HEK293 (cell line): ENCODE measurements around the gene GALNT16.

Experiments used
- CTCF ChIA-PET: fragments of 350-600 bp; formaldehyde crosslinking; extraction: SDS; loops from one replicate; lab custom pipeline; 2021; ENCODE audit warnings: antibody characterized with exemption; lab: Yijun Ruan, JAX
- POLR2A ChIA-PET: fragments of 300-600 bp; formaldehyde crosslinking; extraction: SDS; loops from one replicate; lab custom pipeline; 2020; ENCODE audit warnings: antibody characterized with exemption, inconsistent platforms; lab: Yijun Ruan, JAX
- H3K27ac ChIP-seq: fragments of 200-500 bp; sonication (Bioruptor generic); 2 replicates; pipeline ENCODE4 v1.5.1; 2014; ENCODE audit warnings: low read depth, low read length, control low read depth, inconsistent platforms; ENCODE audit errors: extremely low read depth
- H3K36me3 ChIP-seq, 2 experiments: fragments of 200-500 bp in 1 of 2; sonication (Bioruptor generic) in 1 of 2; 1 replicate in 1 of 2; 2 replicates in 1 of 2; pipeline ENCODE4 v1.5.1; 2014 to 2017; ENCODE audit warnings: inconsistent platforms in 2 of 2, low read length in 2 of 2; ENCODE audit not compliant: control insufficient read depth in 2 of 2, insufficient read depth in 1 of 2
- H3K4me1 ChIP-seq: fragments of 200-500 bp; sonication (Bioruptor generic); 2 replicates; pipeline ENCODE4 v1.5.1; 2014; ENCODE audit warnings: mild to moderate bottlenecking, low read length, inconsistent platforms; ENCODE audit not compliant: control insufficient read depth, insufficient read depth
- H3K4me3 ChIP-seq: 2 replicates; pipeline ENCODE4 v1.5.1; 2011; ENCODE audit warnings: low read depth, mild to moderate bottlenecking, control low read depth, low read length, moderate library complexity
- H3K9me3 ChIP-seq: fragments of 200-500 bp; sonication (Bioruptor generic); 2 replicates; pipeline ENCODE4 v1.5.1; 2014; ENCODE audit warnings: low read depth, low read length, inconsistent platforms; ENCODE audit not compliant: control insufficient read depth, insufficient read depth
- FEZF1 ChIP-seq: fragments of 450-650 bp; formaldehyde crosslinking; IDR thresholded peaks from 2 replicates; pipeline ENCODE4 v1.5.1; 2016; ENCODE audit warnings: missing biosample characterization, missing genetic modification characterization
- HOXC10 ChIP-seq: sonication (generic); formaldehyde crosslinking; IDR thresholded peaks from 2 replicates; pipeline ENCODE4 v1.8.1; 2023; ENCODE audit warnings: mild to moderate bottlenecking, missing genetic modification reagents
- IKZF3 ChIP-seq: fragments of 450-650 bp; IDR thresholded peaks from 2 replicates; pipeline ENCODE4 v1.5.0; 2018; ENCODE audit warnings: missing biosample characterization, mild to moderate bottlenecking, missing genetic modification characterization, moderate library complexity
- KLF16 ChIP-seq: fragments of 450-650 bp; formaldehyde crosslinking; IDR thresholded peaks from 2 replicates; pipeline ENCODE4 v1.5.1; 2017; ENCODE audit warnings: missing biosample characterization, missing genetic modification characterization
- KLF17 ChIP-seq: fragments of 450-650 bp; formaldehyde crosslinking; IDR thresholded peaks from 2 replicates; pipeline ENCODE4 v1.5.1; 2016; ENCODE audit warnings: missing biosample characterization, missing genetic modification characterization
- MZF1 ChIP-seq: fragments of 450-650 bp; formaldehyde crosslinking; IDR thresholded peaks from 2 replicates; pipeline ENCODE4 v1.5.1; 2017; ENCODE audit warnings: missing biosample characterization, missing genetic modification characterization, borderline replicate concordance
- OSR2 ChIP-seq: fragments of 450-650 bp; formaldehyde crosslinking; IDR thresholded peaks from 2 replicates; pipeline ENCODE4 v1.5.1; 2016; ENCODE audit warnings: missing biosample characterization, missing genetic modification characterization
- SP7 ChIP-seq: fragments of 450-650 bp; formaldehyde crosslinking; IDR thresholded peaks from 2 replicates; pipeline ENCODE4 v1.5.1; 2016; ENCODE audit warnings: missing biosample characterization, missing genetic modification characterization
- WT1 ChIP-seq: fragments of 450-650 bp; formaldehyde crosslinking; IDR thresholded peaks from 2 replicates; pipeline ENCODE4 v1.5.1; 2016; ENCODE audit warnings: missing biosample characterization, missing genetic modification characterization
- ZBTB17 ChIP-seq: fragments of 450-650 bp; formaldehyde crosslinking; IDR thresholded peaks from 2 replicates; pipeline ENCODE4 v1.5.1; 2016; ENCODE audit warnings: missing biosample characterization, missing genetic modification characterization
- ZBTB21 ChIP-seq: fragments of 450-650 bp; formaldehyde crosslinking; IDR thresholded peaks from 2 replicates; pipeline ENCODE4 v1.5.1; 2017; ENCODE audit warnings: missing biosample characterization, missing genetic modification characterization
- ZEB2 ChIP-seq: fragments of 450-650 bp; formaldehyde crosslinking; IDR thresholded peaks from 2 replicates; pipeline ENCODE4 v1.5.1; 2016; ENCODE audit warnings: missing biosample characterization, missing genetic modification characterization
- ZNF280D ChIP-seq: fragments of 450-650 bp; formaldehyde crosslinking; IDR thresholded peaks from 2 replicates; pipeline ENCODE4 v1.5.1; 2016; ENCODE audit warnings: missing biosample characterization, missing genetic modification characterization
- ZNF335 ChIP-seq: fragments of 450-650 bp; formaldehyde crosslinking; conservative IDR thresholded peaks from 2 replicates; pipeline ENCODE4 v1.5.1; 2016; ENCODE audit warnings: missing biosample characterization, missing genetic modification characterization
- ZNF341 ChIP-seq: fragments of 450-650 bp; formaldehyde crosslinking; IDR thresholded peaks from 2 replicates; pipeline ENCODE4; 2016; ENCODE audit warnings: low read depth, missing biosample characterization, missing genetic modification characterization
- ZNF354C ChIP-seq: fragments of 450-650 bp; formaldehyde crosslinking; IDR thresholded peaks from 2 replicates; pipeline ENCODE4 v1.5.1; 2016; ENCODE audit warnings: missing biosample characterization, missing genetic modification characterization, low read depth, borderline replicate concordance
- ZNF37A ChIP-seq: fragments of 450-650 bp; IDR thresholded peaks from 2 replicates; pipeline ENCODE4 v1.5.1; 2018; ENCODE audit warnings: missing biosample characterization, missing genetic modification characterization
- ZNF433 ChIP-seq: fragments of 450-650 bp; formaldehyde crosslinking; IDR thresholded peaks from 2 replicates; pipeline ENCODE4 v1.5.1; 2016; ENCODE audit warnings: missing biosample characterization, missing genetic modification characterization, low read depth
- ZNF580 ChIP-seq: fragments of 450-650 bp; formaldehyde crosslinking; IDR thresholded peaks from 2 replicates; pipeline ENCODE4 v1.5.1; 2016; ENCODE audit warnings: missing biosample characterization, missing genetic modification characterization
- ZNF600 ChIP-seq: fragments of 450-650 bp; formaldehyde crosslinking; IDR thresholded peaks from 2 replicates; pipeline ENCODE4 v1.5.1; 2016; ENCODE audit warnings: missing biosample characterization, missing genetic modification characterization
- ZNF624 ChIP-seq: fragments of 450-650 bp; formaldehyde crosslinking; IDR thresholded peaks from 2 replicates; pipeline ENCODE4 v1.5.1; 2017; ENCODE audit warnings: missing biosample characterization, missing genetic modification characterization
- ZNF629 ChIP-seq: fragments of 450-650 bp; formaldehyde crosslinking; IDR thresholded peaks from 2 replicates; pipeline ENCODE4 v1.5.1; 2017; ENCODE audit warnings: missing biosample characterization, missing genetic modification characterization
- ZNF654 ChIP-seq: fragments of 450-650 bp; formaldehyde crosslinking; IDR thresholded peaks from 2 replicates; pipeline ENCODE4 v1.5.1; 2016; ENCODE audit warnings: low read depth, missing biosample characterization, missing genetic modification characterization
- ZNF658 ChIP-seq: fragments of 450-650 bp; formaldehyde crosslinking; IDR thresholded peaks from 2 replicates; pipeline ENCODE4; 2016; ENCODE audit warnings: missing biosample characterization, missing genetic modification characterization
- ZNF747 ChIP-seq: fragments of 450-650 bp; formaldehyde crosslinking; IDR thresholded peaks from 2 replicates; pipeline ENCODE4 v1.5.1; 2016; ENCODE audit warnings: missing biosample characterization, missing genetic modification characterization
- ZSCAN4 ChIP-seq: fragments of 450-650 bp; formaldehyde crosslinking; IDR thresholded peaks from 2 replicates; pipeline ENCODE4 v1.5.1; 2017; ENCODE audit warnings: missing biosample characterization, missing genetic modification characterization

GALNT16 gene

GRCh38 chr14:69262516-69262915, 2.6 kb downstream of the GALNT16 start:
- Histone ChIP-seq H3K4me3 (no peak overlapping the region), H3K4me1 (peaks cover 5% of the 10 kb centered on the region; the same call in 1 of the 2 replicates), H3K27ac (no peak overlapping the region), H3K36me3 (peaks cover 0 to 6% of the 10 kb centered on the region in 2 experiments; a peak in 1 of 3 replicates), H3K9me3 (no peaks in the 10 kb centered on the region)
- no peak for TF ChIP-seq ZNF354C (tag by site-specific recombination)
- TF ChIP-seq ZEB2 = no peak
- TF ChIP-seq ZNF654 = no peak
- no peak for TF ChIP-seq ZNF580 (tag by site-specific recombination)
- no peak for TF ChIP-seq ZSCAN4 (tag by site-specific recombination)
- ChIA-PET CTCF (interaction anchor here (0.6 to 3.3 kb wide), 5 partner anchors 20 to 123 kb away, joined by 3 to 8 read pairs (median 3); no protein-coding TSS in a partner anchor), POLR2A (interaction anchor here (0.6 kb wide), 1 partner anchor 617 kb away, joined by 3 read pairs; no protein-coding TSS in a partner anchor)

GRCh38 chr14:69263364-69263763, 3.4 kb downstream of the GALNT16 start:
- POLR2A ChIA-PET = no interaction called here
- peaks cover 0 to 6% of the 10 kb centered on the region in 2 experiments; a peak in 1 of 3 replicates for H3K36me3 ChIP-seq
- H3K27ac ChIP-seq = no peak overlapping the region
- no peaks in the 10 kb centered on the region for H3K9me3 ChIP-seq
- no peak overlapping the region for H3K4me3 ChIP-seq
- TF ChIP-seq KLF17 (tag by site-specific recombination) (peak; percentile 60; the same call in 1 of the 2 replicates), SP7 (tag by site-specific recombination) (peak; percentile 37; the same call in 1 of the 2 replicates), ZNF747 (no peak), IKZF3 (no peak), ZEB2 (no peak), FEZF1 (tag by site-specific recombination) (no peak), WT1 (tag by site-specific recombination) (peak; percentile 69), ZNF658 (tag by site-specific recombination) (no peak), OSR2 (no peak), HOXC10 (CRISPR knock-in tag) (no peak), ZNF624 (tag by site-specific recombination) (no peak), ZBTB17 (tag by site-specific recombination) (peak; percentile 31; the same call in 1 of the 2 replicates), KLF16 (no peak), ZNF433 (tag by site-specific recombination) (no peak), ZNF37A (tag by site-specific recombination) (no peak), ZNF341 (peak; percentile 52; the same call in 1 of the 2 replicates), ZBTB21 (tag by site-specific recombination) (0 out of 2 replicates have a peak, but pooled peaks have one; percentile 20), ZNF629 (peak; percentile 38; the same call in 1 of the 2 replicates), MZF1 (tag by site-specific recombination) (no peak), ZNF280D (tag by site-specific recombination) (no peak), ZNF600 (peak; percentile 30; the same call in 1 of the 2 replicates), ZNF335 (tag by site-specific recombination) (peak; percentile 52; the same call in 1 of the 2 replicates)
- CTCF ChIA-PET = interaction anchor here (0.6 kb wide), 1 partner anchor 83 kb away, joined by 3 read pairs; no protein-coding TSS in a partner anchor
- H3K4me1 ChIP-seq = peaks cover 5% of the 10 kb centered on the region; the same call in 1 of the 2 replicates
